Measurements from ENCODE around the gene TIMP1.
A peak's percentile ranks its signal among the peaks of the same experiment; 100 is the strongest.

DNA sequence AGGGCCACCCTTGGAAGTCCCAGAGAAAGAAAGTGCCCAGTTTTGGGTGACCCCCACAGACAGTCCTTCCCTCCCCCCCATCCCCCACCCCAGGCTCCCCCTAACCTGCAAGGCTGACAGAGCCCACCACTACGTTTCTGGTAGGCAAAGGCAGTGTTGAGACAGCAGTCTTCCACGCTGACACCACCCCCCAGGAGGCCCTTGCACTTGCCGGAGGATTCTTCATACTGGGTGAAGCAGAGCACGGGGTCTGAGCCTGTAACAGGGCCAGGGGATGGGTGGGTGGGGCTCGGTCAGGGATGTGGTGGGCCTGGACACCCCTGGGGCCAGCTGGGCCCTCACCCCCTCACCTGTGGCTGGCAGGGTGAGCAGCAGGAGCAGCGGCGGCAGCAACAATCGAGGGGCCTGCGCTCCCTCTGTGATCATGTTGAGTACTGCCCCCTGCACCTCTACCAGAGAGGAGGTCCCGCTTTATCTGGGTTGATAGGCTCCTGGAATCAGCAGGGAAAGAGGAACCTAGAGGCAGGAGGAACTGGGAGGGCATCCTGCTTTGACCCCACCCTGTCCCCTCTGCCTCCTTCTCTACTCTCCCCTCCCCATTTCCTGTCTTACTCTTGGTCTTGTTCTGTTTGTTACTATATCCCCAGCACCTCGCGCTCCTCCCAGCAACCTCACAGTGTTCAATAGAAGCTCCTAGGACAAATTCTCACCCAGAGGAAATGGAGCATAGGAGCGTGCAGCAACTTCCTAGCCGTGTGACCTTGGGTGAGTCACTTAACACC lies 47.4 kb downstream of the TIMP1 start, which contains the start of gene CFP:
- TF ChIP-seq DPF2 (IDR thresholded peaks at IDR 0.05) (no peak), POLR2A (IDR thresholded peaks at IDR 0.05; ENCODE audit: low read depth, low read length) (peak; percentile 35; the same call in 1 of the 2 replicates), ZNF274 (IDR thresholded peaks at IDR 0.05; ENCODE audit: insufficient read depth, insufficient read length) (no peak), MXI1 (IDR thresholded peaks at IDR 0.05; ENCODE audit: low read depth, low read length) (no peak), EP300 (IDR thresholded peaks at IDR 0.05; ENCODE audit: borderline replicate concordance in 1 of 2, control insufficient read depth in 1 of 2, low read depth in 2 of 2, low read length in 2 of 2) (no peak), EED (IDR thresholded peaks at IDR 0.05; ENCODE audit: low read depth) (no peak), ZNF384 (IDR thresholded peaks at IDR 0.05; ENCODE audit: borderline replicate concordance, low read depth, low read length) (no peak), NFYA (IDR thresholded peaks at IDR 0.05; ENCODE audit: borderline replicate concordance, low read depth, low read length) (no peak), RAD51 (IDR thresholded peaks at IDR 0.05) (no peak)
- TF ChIP-seq, protein P1, sequence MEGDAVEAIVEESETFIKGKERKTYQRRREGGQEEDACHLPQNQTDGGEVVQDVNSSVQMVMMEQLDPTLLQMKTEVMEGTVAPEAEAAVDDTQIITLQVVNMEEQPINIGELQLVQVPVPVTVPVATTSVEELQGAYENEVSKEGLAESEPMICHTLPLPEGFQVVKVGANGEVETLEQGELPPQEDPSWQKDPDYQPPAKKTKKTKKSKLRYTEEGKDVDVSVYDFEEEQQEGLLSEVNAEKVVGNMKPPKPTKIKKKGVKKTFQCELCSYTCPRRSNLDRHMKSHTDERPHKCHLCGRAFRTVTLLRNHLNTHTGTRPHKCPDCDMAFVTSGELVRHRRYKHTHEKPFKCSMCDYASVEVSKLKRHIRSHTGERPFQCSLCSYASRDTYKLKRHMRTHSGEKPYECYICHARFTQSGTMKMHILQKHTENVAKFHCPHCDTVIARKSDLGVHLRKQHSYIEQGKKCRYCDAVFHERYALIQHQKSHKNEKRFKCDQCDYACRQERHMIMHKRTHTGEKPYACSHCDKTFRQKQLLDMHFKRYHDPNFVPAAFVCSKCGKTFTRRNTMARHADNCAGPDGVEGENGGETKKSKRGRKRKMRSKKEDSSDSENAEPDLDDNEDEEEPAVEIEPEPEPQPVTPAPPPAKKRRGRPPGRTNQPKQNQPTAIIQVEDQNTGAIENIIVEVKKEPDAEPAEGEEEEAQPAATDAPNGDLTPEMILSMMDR (IDR thresholded peaks at IDR 0.05 in 2 of 3, conservative IDR thresholded peaks at IDR 0.05 in 1 of 3; ENCODE audit: control insufficient read depth in 2 of 3, extremely low read depth in 1 of 3, insufficient read depth in 1 of 3, low read depth in 3 of 3, low read length in 3 of 3) = no peak
- TF ChIP-seq, protein P2, sequence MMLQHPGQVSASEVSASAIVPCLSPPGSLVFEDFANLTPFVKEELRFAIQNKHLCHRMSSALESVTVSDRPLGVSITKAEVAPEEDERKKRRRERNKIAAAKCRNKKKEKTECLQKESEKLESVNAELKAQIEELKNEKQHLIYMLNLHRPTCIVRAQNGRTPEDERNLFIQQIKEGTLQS (IDR thresholded peaks at IDR 0.05; ENCODE audit: borderline replicate concordance, extremely low read depth, low read depth, low read length) = no peak

Data from GM12878 (cell line).